H54 (cell line): ENCODE results near the gene RAB1B.
"Not testable (repeated sequence)": the region's sequence is repeated elsewhere in the genome, so short reads cannot be mapped to it uniquely, and the experiment has no call there.

Experiments used
- DNase-seq: peaks from one replicate; pipeline ENCODE4 v3.0.0; 2011; ENCODE audit warnings: low spot score, mixed read lengths; ENCODE audit not compliant: insufficient read length
- FAIRE-seq: peaks from 3 replicates; lab custom pipeline; 2011; peaks lifted over from hg19 to GRCh38; lab: Jason Lieb, UNC
- POLR2A ChIP-seq: IDR thresholded peaks from 2 replicates; pipeline ENCODE4 v1.6.1; 2011; ENCODE audit warnings: low read depth, mild to moderate bottlenecking, low read length

RAB1B gene

GRCh38 chr11:66248903-66249302 is 19.5 kb upstream of the RAB1B start:
- TF ChIP-seq POLR2A: no peak
- no peak for FAIRE-seq
- no peak for DNase-seq

GRCh38 chr11:66251809-66252208 is 16.6 kb upstream of the RAB1B start:
- FAIRE-seq: no peak
- TF ChIP-seq POLR2A: no peak
- no peak for DNase-seq

- not testable (repeated sequence) for FAIRE-seq
Measured at GRCh38 chr11:66253081-66253480, 15.4 kb upstream of the RAB1B start.

GRCh38 chr11:66258473-66258893 is 10.0 kb upstream of the RAB1B start:
- peak; percentile 2; the same call in 1 of the 2 replicates for TF ChIP-seq POLR2A
- FAIRE-seq: no peak

More at GRCh38 chr11:66253081-66253480, 15.4 kb upstream of the RAB1B start:
- DNase-seq: not testable (repeated sequence)

GRCh38 chr11:66259225-66259624 is 9.2 kb upstream of the RAB1B start:
- DNase-seq (no peak), FAIRE-seq (no peak)
- no peak for TF ChIP-seq POLR2A

More at GRCh38 chr11:66258473-66258893, 10.0 kb upstream of the RAB1B start:
- DNase-seq: no peak

GRCh38 chr11:66259956-66260355 is 8.5 kb upstream of the RAB1B start:
- no peak for TF ChIP-seq POLR2A
- no peak for DNase-seq
- no peak for FAIRE-seq

- FAIRE-seq (no peak), DNase-seq (no peak)
- no peak for TF ChIP-seq POLR2A
Measured at GRCh38 chr11:66261578-66261977, 6.9 kb upstream of the RAB1B start.

- no peak for DNase-seq
- no peak for FAIRE-seq
- TF ChIP-seq POLR2A: no peak
Measured at GRCh38 chr11:66262191-66262590, 6.2 kb upstream of the RAB1B start.

GRCh38 chr11:66262696-66263095 is 5.7 kb upstream of the RAB1B start:
- TF ChIP-seq POLR2A: no peak
- DNase-seq (no peak), FAIRE-seq (no peak)

- DNase-seq: no peak
- FAIRE-seq: no peak
- TF ChIP-seq POLR2A: no peak
Measured at GRCh38 chr11:66263231-66263630, 5.2 kb upstream of the RAB1B start.

- TF ChIP-seq POLR2A: no peak
- no peak for FAIRE-seq
- DNase-seq: no peak
Measured at GRCh38 chr11:66263785-66264184, 4.7 kb upstream of the RAB1B start.

- TF ChIP-seq POLR2A: no peak
- FAIRE-seq (no peak), DNase-seq (no peak)
Measured at GRCh38 chr11:66264383-66264782, 4.1 kb upstream of the RAB1B start.

- no peak for FAIRE-seq
- no peak for TF ChIP-seq POLR2A
- no peak for DNase-seq
Measured at GRCh38 chr11:66264914-66265313, 3.5 kb upstream of the RAB1B start.

- FAIRE-seq: no peak
- DNase-seq: no peak
- TF ChIP-seq POLR2A: no peak
Measured at GRCh38 chr11:66265531-66266377, 2.7 kb upstream of the RAB1B start.

- FAIRE-seq: no peak
- no peak for DNase-seq
- 0 out of 2 replicates have a peak, but pooled peaks have one; percentile 14 for TF ChIP-seq POLR2A
Measured at GRCh38 chr11:66266378-66267038, 1.9 kb upstream of the RAB1B start.

- no peak for DNase-seq
- no peak for FAIRE-seq
- TF ChIP-seq POLR2A: no peak
Measured at GRCh38 chr11:66267039-66267378, 1.4 kb upstream of the RAB1B start.
